Right lobe of liver (tissue), 6 donors: ENCODE measurements around the gene TNFRSF8. TPM values are rescaled to one million over a fixed set of nuclear protein-coding genes. Genes with fewer than 3 reads are reported as not detected.
A peak's percentile ranks its signal among the peaks of the same experiment; 100 is the strongest.

Experiments used
- ATAC-seq, 4 donors: fragments of 200-7000 bp; cut with Tn5 transposase; one replicate each; pipeline ENCODE4 v1.9.1; 2020; ENCODE audit warnings: mild to moderate bottlenecking in 4 of 4, moderate library complexity in 4 of 4
- DNase-seq, 3 donors: peaks; one replicate each; pipeline ENCODE4 v3.0.0-alpha.2; 2020
- H3K27ac ChIP-seq, 3 donors: fragments of 200-600 bp; one replicate each; pipeline ENCODE4 v1.8.0; 2022
- H3K27me3 ChIP-seq, 2 donors: fragments of 200-600 bp; one replicate each; pipeline ENCODE4 v1.8.0; 2022
- H3K36me3 ChIP-seq, 4 donors: fragments of 200-600 bp; sonication (generic) in 1 of 4; one replicate each; pipeline versions ENCODE4 v1.5.1 to v1.8.0; 2017 to 2022; ENCODE audit warnings: control low read depth in 1 of 4
- H3K4me1 ChIP-seq, 4 donors: fragments of 200-600 bp; sonication (generic) in 1 of 4; one replicate each; pipeline versions ENCODE4 v1.5.1 to v1.8.0; 2017 to 2022; ENCODE audit warnings: control low read depth in 1 of 4
- H3K4me3 ChIP-seq, 3 donors: fragments of 200-600 bp; one replicate each; pipeline ENCODE4 v1.8.0; 2022
- H3K9me3 ChIP-seq, 4 donors: fragments of 200-600 bp; sonication (generic) in 1 of 4; one replicate each; pipeline versions ENCODE4 v1.5.1 to v1.8.0; 2017 to 2022; ENCODE audit warnings: control low read depth in 1 of 4
- POLR2A ChIP-seq: fragments of 450-650 bp; IDR thresholded peaks from one replicate; pipeline ENCODE4 v1.6.1; 2017; ENCODE audit warnings: antibody characterized with exemption, mild to moderate bottlenecking
- WGBS: methylation state at CpG from one replicate; pipeline ENCODE4 v1.1.6; 2018; ENCODE audit warnings: low coverage, low lambda C conversion rate; ENCODE audit not compliant: insufficient coverage; ENCODE audit errors: missing lambda C conversion rate; 5-methylcytosine and 5-hydroxymethylcytosine counted together
- intact Hi-C, 2 donors: fragments of 100-400 bp; cut with DNase I; formaldehyde crosslinking; loops; one replicate each; pipeline versions ENCODE4 v1.11.2 to v1.14.1; 2022
- total RNA-seq, 6 experiments: library from RNA; depleted of rRNA in 2 of 6; stranded (reverse); fragments of >200 nt in 2 of 6; fragmentation: NEBNext Ultra II Directional in 3 of 6; extraction: Animal tissue kit (Norgen Biotek cat#: 25700) in 3 of 6; gene quantifications; one replicate each; pipeline versions ENCODE4 v1.1.0 to v1.2.4, GENCODE V29; 2016 to 2023
- TF ChIP-seq, protein P1 (sequence below), 4 donors: fragments of 200-600 bp in 3 of 4; fragments of 450-650 bp in 1 of 4; IDR thresholded peaks; one replicate each; pipeline versions ENCODE4 v1.5.1 to v1.8.0; 2016 to 2022; ENCODE audit warnings: antibody characterized with exemption in 4 of 4, mild to moderate bottlenecking in 2 of 4
- donor health status: DM: no; HTN: yes; CAD: no.
- donor health status: DM: no; HTN: no; CAD: no.
- donor health status: DM: no; HTN: no; CAD: no.
- donor health status: DM: no; HTN: yes; CAD: no.
- donor health status: DM: no; HTN: yes; CAD: no.

Gene TNFRSF8
- total RNA-seq, 6 experiments from 2014 or later, result 0.12 to 0.29 (median 0.19) TPM; not detected in 1

DNA sequence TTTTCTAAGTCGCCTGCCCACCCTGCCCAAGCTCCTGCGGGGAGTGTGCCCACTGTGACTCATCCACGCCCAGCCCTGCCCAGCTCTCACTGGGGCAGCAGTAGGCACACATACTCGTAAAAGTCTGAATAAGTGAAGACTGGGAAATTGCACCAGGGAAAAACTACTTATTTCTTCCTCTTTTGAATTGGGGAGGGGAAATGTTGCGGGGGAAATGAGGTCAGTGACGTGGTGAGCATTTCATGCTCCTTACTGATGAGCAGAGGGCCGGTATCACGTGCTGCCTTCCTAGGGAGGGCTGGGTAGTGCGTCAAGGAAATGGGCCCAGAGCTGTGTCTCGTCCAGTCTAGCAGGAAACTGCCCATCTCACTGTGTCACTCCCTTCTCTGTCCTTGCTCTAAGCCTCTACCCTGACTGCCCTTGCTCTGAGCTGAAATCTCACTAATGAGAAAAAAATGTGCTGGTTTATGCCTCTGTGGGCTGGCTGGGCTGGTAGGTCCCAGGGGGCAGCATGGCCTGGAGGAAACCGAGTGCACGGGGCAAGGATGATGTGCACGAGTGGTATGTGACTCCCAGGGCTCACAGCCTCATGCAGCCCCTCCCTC is 90.2 kb downstream of the TNFRSF8 start:
- H3K4me1 ChIP-seq, result peaks cover 0 to 38% (median 11%) of the 10 kb centered on the region in 4 donors
- peak; percentile 39 for TF ChIP-seq POLR2A
- TF ChIP-seq, protein P1, sequence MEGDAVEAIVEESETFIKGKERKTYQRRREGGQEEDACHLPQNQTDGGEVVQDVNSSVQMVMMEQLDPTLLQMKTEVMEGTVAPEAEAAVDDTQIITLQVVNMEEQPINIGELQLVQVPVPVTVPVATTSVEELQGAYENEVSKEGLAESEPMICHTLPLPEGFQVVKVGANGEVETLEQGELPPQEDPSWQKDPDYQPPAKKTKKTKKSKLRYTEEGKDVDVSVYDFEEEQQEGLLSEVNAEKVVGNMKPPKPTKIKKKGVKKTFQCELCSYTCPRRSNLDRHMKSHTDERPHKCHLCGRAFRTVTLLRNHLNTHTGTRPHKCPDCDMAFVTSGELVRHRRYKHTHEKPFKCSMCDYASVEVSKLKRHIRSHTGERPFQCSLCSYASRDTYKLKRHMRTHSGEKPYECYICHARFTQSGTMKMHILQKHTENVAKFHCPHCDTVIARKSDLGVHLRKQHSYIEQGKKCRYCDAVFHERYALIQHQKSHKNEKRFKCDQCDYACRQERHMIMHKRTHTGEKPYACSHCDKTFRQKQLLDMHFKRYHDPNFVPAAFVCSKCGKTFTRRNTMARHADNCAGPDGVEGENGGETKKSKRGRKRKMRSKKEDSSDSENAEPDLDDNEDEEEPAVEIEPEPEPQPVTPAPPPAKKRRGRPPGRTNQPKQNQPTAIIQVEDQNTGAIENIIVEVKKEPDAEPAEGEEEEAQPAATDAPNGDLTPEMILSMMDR (IDR thresholded peaks at IDR 0.05), result no peak

DNA sequence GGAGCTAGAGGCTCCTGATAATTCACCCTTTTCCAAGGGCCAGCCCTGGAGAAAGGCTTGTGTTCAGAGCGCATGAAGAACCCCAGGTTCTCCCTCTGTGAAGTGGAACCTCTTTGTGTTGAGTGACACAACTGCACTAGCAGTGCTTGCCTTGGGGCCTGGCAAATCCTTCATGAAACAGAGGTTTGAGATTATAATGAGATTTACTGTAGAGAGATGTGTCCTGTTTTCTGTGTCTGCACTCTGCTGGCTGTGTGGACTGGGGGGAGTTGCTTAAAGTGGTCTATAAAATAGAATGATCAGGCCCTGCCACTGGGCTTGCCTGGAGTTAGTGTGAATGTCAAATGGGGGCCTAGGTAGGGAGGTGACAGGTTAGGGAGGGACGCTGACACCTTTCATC is 92.2 kb downstream of the TNFRSF8 start:
- Histone ChIP-seq H3K4me1 (peaks cover 0 to 23% (median 10%) of the 10 kb centered on the region in 4 donors), H3K27me3 (no peaks in the 10 kb centered on the region), H3K9me3 (no peaks in the 10 kb centered on the region), H3K4me3 (no peak overlapping the region), H3K27ac (no peak overlapping the region), H3K36me3 (no peaks in the 10 kb centered on the region)
- WGBS, result no CpG with 5 or more reads among the region's 2 CpGs
- TF ChIP-seq POLR2A, result no peak
- TF ChIP-seq, protein P1 (IDR thresholded peaks at IDR 0.05), result no peak
- DNase-seq (no peak), ATAC-seq (no peak)
- intact Hi-C loops, result no loop called here

More for the DNA sequence above, 90.2 kb downstream of the TNFRSF8 start:
- ATAC-seq, result peak; percentile 49 to 63 (median 58)
- Histone ChIP-seq H3K4me3 (no peak overlapping the region), H3K36me3 (no peaks in the 10 kb centered on the region), H3K27ac (peak overlapping the region; percentile 11 to 95 (median 78)), H3K9me3 (no peaks in the 10 kb centered on the region), H3K27me3 (no peaks in the 10 kb centered on the region)
- intact Hi-C loops, result no loop called here
- WGBS, result 38% methylated on average over 10 of the region's 13 CpGs
- DNase-seq, result peak in 2 of 3 donors; percentile 77 to 83

DNA sequence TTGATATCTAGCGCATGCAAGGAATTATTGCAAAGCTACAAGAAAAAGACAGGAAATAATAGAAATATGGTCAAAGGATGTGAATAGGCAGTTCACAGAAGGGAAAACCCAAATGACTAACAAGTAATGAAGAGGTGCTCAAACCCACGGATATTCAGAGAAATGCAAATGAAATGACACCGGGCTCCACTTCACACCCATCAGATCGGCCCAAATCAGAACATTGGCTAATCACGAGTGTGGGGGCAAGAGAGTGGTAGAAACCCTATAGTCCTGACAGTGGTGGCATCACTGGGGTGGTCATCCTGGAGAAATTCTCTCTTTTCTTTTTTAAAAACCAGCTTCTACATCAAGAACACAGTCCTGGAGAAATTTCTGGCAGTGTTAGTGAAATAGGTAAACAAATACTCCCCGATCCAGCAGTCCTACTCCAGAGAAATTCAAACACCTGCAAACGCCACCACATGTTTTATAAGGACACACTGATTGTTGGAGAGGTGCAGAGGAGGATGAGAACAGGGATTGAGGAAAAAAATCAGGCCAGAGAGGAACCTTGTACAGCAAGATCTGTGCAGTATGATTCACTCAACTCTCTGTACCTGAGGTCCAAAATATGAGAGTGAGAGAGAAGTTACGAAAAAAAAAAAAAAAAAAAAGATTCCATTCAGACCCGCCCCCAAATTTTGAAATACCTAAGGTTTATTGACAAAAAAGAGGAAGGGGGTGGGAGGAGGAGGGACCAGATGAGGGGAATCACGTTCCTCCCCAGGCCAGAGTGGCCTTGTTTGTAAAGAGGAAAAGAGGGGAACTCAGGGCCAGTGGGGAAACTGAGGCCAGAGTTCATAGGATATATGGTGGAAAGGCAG is 94.5 kb downstream of the TNFRSF8 start:
- TF ChIP-seq, protein P1 (IDR thresholded peaks at IDR 0.05), result no peak
- TF ChIP-seq POLR2A, result peak; percentile 67

DNA sequence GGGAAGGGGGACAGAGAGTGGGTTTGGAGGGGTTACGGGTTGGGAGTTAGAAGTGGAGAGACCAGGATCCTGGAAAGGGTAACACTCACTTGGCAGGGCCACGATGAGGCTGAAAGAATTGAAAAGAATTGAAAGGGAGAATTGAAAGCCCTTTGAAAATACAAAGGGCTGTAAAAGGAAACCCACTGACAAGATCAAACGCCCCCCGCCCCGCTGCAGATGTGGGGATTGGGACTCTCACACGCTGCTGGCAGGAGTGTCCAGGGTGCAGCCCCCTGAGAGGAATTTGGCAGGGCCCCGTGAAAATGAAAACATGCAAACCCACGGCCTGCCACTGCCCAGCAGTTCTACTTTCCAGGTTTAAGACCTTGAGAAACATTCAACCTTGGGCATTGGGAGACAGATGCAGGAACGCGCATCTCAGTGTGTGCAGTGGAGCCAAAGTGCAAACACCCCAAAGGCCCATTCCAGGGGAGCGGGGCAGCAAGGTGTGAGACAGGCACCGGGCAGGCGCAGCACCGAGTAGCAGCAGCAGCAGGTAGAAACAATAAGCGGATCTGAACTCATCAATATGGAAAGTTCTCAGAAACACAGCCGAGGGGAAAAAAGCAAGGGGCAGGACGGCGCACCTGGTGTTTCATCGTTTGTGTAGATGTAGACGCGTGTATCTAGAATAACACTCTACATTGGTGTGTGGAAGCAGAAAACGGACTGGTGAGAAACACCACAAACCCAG is 95.4 kb downstream of the TNFRSF8 start:
- Histone ChIP-seq H3K4me1 (peaks cover 3 to 33% (median 13%) of the 10 kb centered on the region in 4 donors), H3K27ac (peak overlapping the region; percentile 51 to 73 (median 68)), H3K27me3 (no peaks in the 10 kb centered on the region), H3K36me3 (no peaks in the 10 kb centered on the region), H3K4me3 (no peak overlapping the region), H3K9me3 (no peaks in the 10 kb centered on the region)
- intact Hi-C loops, result no loop called here
- no peak for DNase-seq
- no peak for TF ChIP-seq POLR2A
- TF ChIP-seq, protein P1 (IDR thresholded peaks at IDR 0.05), result no peak
- no peak for ATAC-seq
- WGBS, result 74% methylated on average over 12 of the region's 22 CpGs

More for the DNA sequence above, 94.5 kb downstream of the TNFRSF8 start:
- Histone ChIP-seq H3K27me3 (no peaks in the 10 kb centered on the region), H3K9me3 (no peaks in the 10 kb centered on the region), H3K4me3 (no peak overlapping the region), H3K36me3 (no peaks in the 10 kb centered on the region), H3K4me1 (peaks cover 3 to 27% (median 13%) of the 10 kb centered on the region in 4 donors), H3K27ac (peak overlapping the region; percentile 51 to 73 (median 68))
- 22% methylated on average over 10 of the region's 10 CpGs for WGBS
- ATAC-seq (peak; percentile 48 to 63 (median 58)), DNase-seq (no peak)
- intact Hi-C loops, result no loop called here
